HG02798 (cell line): ENCODE data around the gene TJP2.

Source experiments
- ATAC-seq: cut with Tn5 transposase; IDR thresholded peaks from one replicate; pipeline ENCODE4 v1.9.1; 2021; ENCODE audit warnings: mild to moderate bottlenecking; ENCODE audit not compliant: unreplicated experiment, poor library complexity

TJP2 gene

DNA sequence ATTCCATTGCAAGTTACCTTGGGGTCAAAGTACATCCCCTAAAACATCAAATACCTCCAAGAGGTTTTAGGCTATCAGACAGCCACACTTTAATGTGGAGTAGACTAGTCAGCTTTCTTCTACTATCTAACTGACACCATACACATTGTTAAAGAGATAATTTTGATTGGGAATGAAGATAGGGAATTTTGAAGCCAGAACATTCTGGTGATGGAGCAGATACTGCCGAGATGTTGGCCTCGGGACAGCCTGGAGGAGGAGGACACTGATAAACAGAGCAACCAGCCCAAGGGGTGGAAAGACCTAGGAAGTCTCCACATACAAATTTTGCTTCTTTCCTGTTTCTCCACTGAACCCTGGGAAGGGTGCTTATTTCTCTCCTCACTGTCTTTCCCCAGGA lies 14.9 kb downstream of the TJP2 start:
- ATAC-seq: no peak

DNA sequence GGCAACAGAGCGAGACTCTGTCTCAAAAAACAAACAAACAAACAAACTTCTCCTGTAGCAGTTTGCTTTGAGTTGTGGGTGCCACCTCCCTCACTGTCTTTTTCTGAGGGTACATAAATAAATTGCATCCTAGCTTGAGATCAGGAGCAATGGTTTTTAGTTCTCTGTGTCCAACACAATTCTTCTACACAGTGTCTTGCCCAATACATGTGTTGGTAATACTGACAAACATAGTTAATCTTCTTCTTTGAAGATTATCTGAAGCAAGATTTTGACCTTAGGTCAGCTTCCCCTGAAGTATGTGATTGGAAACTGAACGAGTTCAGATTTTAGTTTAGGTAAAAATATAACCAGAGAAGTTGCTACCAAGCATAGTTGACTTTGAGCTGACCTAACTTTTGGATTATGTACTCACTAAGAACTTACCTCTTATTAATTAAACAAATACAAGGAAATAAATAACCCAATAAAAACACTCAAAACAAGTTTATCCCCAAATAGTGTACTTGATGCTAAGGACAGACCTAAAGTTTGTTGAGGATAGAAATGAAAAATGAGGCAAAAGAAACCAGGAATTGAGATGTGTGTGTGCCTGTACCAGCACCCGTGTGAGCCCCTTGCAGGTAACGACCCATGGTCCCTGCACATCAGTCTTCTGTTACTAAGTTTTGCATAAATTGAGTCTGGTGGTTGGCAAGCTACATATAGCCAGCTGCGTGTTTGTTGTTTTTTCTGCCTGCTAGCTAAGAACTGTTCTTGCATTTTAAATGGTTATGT lies 16.2 kb downstream of the TJP2 start:
- peak; percentile 76 for ATAC-seq

DNA sequence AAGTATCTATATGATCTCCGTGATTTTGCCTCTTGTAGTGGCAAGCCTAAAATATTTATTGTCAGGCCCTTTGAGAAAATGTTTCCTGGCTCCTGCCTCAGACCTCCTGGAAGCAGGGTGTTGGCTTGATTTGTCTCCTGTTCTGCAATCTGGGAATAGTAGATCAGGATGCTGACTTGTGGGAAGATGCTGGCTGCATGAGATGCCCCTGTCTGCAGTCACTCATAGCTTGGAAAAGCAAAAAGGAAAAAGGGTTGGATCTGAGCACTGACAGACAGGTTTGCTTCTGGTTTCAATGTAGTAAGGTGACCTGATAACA lies 16.7 kb downstream of the TJP2 start:
- no peak for ATAC-seq

DNA sequence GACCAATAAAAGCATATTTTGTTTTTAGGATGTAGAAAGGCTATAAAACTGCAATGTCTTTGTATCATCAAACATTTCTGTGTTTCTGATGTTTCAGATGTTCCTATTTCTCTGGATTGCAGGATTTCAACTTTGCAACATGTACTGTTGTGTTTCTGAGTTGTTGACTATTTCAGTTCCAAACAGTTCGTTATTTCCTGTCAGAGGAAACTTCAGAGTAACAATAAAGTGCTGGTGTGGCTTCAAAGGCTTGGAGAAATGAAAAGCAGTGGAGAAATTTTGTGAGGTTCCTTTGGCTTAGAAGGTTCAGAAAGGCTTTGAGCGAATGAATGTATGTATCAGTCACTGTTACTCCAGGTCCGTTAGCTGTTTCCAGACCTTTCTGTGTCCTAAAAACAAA lies 17.2 kb downstream of the TJP2 start:
- no peak for ATAC-seq

DNA sequence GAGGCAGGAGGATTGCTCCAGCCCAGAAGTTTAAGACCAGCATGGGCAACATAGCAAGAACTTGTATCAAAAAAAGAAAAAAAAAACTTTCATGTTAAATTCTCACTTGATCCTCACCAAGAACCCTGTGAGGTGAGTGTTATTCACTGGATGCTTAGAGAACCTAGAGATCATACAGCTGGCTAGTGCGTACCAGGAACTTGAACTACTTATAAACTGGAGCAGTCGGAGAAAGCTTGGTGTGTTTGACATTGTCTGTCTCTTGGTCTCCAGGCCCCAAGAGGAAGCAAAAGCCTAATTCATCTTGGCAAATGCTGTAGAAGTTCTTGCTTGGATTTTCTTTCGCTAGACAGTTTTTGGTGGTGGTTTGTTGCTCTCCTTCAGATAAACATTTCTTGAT lies 18.1 kb downstream of the TJP2 start:
- no peak for ATAC-seq

DNA sequence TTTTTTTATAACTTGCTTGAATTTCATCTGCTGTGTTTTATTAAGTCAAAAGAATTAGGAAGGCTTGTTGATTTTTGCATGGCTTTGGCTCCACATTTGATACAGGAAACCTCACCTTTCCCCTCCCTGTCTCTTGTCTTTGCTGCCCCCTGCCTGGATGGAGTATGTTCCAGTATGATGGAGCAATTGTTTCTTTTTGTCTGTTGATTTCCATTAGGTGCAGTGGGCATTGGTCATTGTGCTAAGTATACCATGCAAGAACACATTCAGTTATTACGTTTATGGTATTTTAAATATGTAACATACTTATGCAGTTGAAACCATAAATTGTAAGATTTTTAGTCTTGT lies 19.6 kb downstream of the TJP2 start:
- ATAC-seq: no peak

DNA sequence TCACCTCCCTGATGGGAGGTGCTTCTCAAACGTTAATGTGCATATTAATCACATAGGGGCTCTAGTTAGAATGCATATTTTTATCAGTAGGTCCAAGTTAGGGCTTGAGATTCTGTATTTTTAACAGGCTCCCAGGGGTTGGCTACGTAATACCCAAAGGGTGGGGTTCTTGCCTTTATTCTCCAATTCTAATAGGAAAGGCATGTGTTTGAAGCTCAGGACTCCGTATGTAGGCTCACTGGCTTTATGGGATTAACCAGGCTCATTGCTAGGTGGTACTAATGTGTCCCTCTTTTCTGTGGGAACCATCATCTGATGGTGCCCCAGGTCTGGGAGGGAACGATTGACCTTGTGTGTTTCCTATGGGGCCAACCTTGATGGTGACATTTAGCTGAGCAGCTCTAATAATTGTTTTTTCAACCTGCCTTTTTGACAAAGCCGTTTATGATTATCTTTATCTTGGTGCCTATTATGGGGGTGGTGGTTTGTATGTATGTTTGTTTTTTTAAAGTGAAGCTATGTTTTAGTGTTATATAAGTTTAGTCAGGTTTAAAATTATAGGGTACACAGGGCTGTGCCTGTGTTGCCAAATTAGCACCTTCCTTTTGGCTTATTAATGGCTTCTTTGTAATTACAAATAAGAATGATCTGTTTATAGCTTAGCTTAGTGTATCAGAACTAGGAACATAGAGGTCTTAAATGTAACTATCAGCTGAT lies 20.8 kb downstream of the TJP2 start:
- ATAC-seq: no peak

DNA sequence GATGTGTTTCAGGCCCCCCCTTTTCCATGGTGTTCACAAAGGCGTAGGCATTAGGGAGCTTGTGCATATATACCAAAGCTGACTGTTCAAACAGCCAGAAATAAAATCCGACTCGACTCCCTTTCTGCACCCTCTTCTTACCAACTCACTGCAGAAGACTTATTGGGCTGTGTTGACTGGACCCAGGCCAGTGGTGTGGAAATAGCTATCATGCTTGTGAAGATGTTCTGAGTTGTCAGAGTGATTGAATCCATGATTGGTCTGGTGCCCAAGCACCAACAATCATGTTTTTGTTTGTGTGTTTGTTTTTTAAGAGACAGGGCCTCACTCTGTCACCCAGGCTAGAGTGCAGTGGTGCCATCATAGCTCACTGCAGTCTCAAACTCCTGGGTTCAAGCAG lies 21.6 kb downstream of the TJP2 start:
- no peak for ATAC-seq

DNA sequence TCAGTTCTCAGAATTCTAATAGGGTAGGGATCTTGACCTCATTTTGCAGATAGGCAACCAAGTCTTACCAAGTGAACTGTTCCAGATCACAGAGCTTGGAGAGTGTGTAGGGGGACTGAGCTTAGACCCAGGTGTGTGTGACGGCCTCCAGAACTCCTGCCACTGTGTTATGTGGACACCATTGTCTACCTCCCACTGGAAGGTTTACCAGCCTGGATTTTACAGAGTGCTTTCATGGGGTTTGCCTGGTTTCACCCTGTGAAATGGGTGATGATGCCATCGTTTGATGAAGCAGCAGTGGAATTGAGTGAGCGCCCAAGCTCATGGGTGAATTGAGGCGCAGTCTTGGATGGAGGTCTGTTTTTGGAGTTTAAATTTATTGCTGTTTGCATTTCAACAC lies 23.6 kb downstream of the TJP2 start:
- ATAC-seq: no peak

DNA sequence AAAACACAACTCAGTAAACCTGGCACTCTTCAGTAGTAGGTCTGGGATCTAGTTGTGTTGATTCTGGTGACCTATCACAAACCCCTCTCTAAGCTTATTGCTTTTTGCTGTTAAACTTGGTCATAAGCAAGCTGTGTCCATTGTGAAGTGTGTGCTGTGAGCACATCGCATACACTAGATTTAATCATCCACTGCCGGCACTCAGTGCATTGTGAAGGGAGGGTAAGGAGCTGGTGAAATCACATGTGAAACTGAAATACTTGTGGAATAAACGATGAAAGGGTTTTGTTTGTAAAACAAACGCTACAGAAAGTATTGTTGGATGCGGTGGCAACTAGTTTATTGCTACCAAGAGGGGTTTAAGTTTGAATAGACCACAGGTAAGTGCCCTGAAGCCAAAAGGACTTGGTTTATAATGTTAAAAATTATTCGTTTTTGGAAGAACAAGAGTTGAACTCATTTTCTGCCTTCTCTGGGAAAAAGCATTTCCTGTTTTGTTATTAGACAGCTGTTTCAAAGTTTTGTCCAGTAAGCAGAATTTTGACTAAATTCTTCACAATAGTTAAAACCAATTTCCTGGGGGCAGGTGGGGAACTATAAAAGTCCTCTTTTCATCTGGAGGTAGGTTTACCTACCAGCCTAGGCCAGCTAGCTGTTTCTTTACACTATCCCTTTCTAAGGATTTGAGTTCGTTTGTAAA lies 24.6 kb downstream of the TJP2 start:
- no peak for ATAC-seq

DNA sequence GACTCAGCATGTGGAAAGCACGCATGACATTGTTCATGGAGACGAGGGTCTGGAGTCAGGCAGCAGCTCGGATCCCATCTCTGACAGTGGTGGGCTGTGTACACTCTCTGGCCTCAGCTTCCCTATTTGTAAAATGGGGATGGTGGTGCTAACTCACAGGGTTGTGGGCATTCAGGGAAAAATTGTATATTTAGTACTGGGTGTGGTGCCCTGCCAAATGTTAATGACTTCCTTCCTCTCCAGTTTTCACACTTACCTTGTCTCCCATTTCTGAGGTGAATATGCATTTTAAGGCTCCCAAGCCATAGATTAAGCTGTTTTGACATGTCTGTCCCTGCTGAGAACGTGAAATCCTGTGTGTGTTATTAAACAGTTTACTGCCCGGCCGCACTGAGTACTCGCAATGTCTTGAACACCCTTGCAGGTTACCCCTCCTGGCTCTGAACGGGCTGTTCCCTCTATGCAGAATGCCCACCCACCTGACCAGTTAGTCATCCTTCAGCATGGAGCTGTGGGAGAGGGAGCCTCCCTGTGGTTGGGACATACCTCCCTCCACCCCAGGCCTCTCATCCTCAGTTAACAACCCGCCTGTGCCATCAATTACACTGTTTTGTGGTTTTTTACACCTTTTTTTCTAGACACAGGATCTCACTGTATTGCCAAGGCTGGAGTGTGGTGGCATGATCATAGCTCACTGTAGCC lies 25.8 kb downstream of the TJP2 start:
- no peak for ATAC-seq

DNA sequence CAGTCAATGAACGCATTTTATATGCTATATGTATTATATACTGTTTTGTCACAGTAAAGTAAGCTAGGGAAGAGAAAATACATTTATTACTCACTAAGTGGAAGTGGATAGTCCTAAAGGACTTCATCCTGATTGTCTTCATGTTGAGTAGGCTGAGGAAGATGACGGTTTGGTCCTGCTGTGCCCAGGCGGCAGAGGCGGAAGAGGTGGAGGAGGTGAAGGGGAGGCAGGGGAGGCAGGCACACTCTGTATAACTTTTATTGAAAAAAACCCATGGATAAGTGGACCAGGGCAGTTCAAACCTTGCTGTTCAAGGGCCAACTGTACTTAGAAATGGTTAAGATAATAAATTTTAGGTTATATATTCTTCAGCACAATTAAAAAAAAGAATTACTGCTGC lies 28.5 kb downstream of the TJP2 start:
- no peak for ATAC-seq

DNA sequence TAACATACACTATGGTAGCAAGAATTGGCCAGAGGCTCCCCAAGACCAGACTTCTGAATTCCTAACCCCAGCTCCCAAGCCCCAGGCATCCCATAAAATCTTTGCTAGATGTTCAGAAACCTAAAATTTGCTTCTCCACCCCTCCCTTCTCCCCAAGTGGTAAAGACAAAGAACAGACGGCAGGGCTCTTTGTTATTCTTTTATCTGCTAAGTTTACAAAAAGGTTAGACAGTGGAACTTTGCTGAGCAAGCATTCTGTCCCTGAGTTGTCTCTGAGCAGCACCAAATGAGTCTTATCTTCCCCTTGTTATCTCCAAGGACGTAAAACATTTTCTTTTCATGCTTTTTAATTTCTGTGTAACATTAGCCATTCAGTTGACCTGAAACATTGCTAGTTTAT lies 30.2 kb downstream of the TJP2 start:
- no peak for ATAC-seq

DNA sequence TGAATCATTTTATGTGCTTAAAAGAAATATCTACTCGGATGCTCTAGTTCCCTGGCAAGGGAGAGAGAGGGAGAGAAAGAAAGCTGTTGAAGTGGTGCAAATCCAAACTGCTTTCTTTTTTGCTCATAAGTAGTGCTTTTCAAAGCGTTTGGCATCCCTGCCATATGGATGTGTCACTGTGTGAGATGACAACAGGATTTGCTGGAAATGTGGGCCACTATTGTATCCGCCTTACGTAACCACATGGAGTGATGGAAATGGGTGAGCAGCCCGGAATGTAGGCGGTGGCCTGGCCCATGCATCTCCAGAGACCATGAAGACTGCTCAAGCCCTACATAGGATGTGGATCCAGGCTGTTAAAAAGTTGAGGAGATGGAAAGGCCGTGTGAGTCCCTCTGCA lies 30.8 kb downstream of the TJP2 start:
- no peak for ATAC-seq

DNA sequence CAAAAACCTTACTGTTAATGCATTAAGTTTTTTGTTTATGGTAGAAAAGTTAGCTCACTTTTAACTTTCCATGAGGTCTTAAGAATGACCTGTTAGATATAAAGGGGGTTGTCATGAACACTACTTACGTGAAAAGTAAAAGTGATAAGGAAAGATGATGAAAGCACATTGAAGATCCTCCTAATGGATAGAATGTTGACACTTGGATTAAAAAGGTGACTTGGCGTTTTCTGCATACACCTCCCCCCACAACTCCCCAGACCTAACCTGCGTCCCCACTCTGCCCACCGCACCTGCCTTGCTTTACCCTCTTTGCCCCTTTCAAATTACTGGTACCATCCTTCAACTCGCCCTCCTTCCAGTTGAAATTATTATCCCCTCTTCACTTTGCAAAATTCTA lies 32.0 kb downstream of the TJP2 start:
- no peak for ATAC-seq

DNA sequence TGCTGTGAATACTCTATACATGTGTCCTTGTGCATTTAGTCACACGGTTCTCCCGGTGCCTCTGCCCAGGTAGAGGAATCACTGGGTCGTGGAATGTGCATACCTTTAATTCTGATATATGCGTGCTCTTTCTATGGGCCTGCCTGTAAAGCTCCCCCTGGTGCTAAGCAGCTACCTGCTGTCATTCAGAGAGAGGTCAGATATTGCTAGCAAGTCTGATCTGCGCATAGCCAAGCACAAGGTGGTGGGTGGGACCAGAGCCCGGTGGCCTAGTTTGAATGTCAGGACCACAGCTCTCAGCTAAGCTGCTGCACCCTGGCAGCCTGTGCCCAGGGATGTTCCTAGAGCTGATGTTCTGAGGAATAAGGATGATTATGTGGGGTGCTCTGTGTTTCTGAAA lies 33.4 kb downstream of the TJP2 start:
- no peak for ATAC-seq

DNA sequence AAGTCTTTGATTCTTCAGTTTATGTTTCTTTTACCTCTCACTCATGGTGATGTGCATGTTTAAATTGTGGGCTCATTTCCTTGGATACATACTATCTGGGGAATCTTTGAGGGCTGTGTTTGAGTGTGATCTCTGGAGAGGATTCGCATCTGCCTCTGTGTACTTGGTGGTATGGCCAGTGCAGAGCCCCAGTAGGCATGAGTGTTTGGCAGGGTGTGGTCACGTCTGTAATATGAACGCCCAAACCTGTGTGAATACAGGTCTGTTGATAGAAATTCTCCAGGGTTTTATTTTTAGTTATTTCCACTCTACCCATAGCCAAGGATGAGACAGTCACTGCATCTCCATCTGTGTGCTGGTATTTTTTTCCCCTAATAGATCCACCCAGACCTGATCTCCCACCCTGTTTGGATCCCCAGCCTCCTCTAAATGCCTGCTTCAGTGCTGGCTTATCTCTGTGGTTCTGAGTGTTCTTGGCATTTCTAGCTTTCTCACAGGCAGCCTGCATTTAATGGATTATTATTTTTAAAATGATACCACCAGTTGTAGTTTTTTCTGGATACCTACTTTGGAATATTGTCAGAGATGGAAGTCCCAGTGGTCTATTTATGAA lies 37.5 kb downstream of the TJP2 start:
- no peak for ATAC-seq

DNA sequence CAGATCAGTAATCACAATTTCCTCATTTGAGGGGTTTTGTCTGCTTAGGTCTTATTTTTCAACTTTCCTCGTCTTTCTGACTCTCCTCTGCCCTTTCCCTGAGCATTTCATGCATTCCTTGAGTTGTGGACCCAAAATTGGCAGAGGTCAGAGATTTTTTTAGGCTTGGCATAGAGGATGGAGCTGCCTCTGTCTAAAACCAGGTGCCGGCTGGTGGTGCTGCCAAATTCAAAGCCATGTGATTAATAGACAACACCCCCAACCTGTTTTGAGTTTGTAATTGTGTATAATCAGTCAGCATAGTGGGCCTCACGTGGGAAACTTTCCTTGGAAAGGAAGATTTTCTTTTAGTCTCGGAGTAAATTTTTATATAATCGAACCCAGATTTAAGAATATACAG lies 39.6 kb downstream of the TJP2 start:
- ATAC-seq: no peak

DNA sequence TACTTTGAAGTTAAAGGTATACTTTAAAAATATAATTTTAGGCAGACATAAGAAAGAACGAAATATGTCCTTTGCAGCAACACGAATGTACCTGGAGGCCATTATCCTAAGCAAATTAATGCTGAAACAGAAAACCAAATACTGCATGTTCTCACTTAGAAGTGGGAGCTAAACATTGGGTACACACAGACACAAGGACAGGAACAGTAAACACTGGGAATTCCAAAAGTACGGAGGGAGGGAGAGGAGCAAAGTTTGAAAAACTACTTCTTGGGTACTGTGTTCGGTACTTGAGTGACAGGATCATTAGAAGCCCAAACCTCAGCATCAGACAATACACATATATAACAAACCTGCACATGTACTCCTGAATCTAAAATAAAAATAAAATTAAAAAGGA lies 40.9 kb downstream of the TJP2 start:
- ATAC-seq: no peak

DNA sequence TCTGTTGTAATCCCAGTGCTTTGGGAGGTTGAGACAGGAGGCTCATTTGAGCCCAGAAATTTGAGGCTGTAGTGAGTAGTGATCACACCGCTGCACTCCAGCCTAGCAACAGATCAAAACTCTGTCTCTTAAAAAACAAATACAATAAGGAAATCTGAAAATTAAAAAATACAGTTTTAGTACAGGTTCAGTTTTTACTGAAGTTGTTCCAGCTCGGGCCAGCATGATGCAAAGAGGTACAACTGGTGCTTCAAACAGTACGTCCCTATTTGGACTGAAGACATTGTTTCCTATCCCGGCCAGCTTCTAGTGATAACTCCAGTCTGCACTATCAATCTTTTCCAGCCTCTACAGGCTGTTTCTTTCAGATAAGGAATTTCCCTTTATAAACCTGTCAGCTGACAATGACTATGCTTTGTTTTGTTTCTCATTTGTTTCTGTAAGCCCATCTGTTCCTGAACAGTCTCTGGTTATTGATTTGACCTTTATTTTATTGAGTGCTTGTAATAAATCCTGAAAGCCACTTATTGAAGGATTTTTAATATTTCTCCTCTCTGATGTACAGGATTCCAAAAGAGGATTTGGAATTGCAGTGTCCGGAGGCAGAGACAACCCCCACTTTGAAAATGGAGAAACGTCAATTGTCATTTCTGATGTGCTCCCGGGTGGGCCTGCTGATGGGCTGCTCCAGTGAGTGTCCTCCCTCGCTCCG lies 41.9 kb downstream of the TJP2 start:
- ATAC-seq: no peak
